ENCODE results near the gene SPAST. TPM values are rescaled to one million over a fixed set of nuclear protein-coding genes. Genes with fewer than 3 reads are reported as not detected.
"Not testable (repeated sequence)": the region's sequence is repeated elsewhere in the genome, so short reads cannot be mapped to it uniquely, and the experiment has no call there.

The SPAST gene
- total RNA-seq, 1 donor from 2014 or later = 12.0 TPM

- no peak for ATAC-seq
These were observed 65.7 kb downstream of the SPAST start for GRCh38 chr2:32129086-32129485.

DNA sequence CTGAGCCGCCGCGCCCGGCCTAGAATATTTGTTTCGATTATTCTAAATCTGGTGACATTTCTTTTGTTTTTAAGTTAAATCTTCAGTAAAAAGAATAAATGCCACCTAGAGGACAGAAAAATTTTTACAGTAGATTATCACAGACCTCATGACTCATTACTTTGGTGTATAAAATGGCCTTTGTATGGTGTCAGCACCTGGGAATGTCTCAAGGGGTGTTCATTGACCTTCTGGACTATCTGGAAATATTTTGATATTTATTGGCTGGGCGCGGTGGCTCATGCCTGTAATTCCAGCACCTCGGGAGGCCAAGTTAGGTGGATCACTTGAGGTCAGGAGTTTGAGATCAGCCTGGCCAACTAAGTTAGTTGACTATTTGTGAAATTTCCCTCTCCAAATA, 72.1 kb downstream of the SPAST start:
- ATAC-seq = peak; percentile 65

DNA sequence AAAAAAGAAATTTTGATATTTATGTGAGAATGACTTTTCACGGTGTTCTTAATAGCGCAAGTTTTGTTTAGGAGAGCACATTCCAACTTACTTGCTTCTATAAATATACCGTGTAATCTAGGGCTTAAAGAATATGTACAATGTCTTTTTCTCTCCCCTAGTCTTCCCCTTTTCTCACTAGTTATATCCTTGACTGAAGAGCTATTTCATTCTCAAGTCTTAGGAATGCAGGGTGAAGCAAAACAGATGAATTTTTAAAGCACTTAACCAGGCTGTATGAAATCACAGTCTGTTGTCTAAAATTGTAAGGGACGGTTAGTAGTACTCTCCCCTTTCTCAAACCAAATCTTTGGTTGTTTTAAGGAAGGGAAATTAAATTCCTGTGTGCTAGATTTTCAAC, 72.7 kb downstream of the SPAST start:
- no peak for ATAC-seq

- ATAC-seq = not testable (repeated sequence)
These were observed 88.2 kb downstream of the SPAST start for GRCh38 chr2:32151544-32151943.

- no peak for ATAC-seq
These were observed 96.3 kb downstream of the SPAST start for GRCh38 chr2:32159678-32160077.

DNA sequence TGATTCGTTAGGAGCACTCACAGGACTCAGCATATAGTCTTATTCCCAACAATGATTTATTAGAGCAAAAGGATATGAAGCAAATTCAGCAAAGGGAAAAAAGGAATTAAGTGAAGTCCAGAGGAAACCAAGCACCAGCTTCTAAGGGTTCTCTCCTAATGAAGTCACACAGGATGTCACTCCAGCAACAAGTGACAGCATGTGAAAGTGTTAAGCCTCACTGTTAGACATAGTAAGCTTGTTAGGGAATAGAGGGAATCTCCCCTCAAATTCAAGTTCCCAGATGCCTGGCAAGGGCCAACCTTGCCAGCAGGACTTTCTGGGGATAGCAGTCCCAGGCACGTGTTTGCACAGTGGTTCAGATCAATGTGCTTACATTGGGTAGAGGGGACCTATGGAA, 97.9 kb downstream of the SPAST start:
- no peak for ATAC-seq

DNA sequence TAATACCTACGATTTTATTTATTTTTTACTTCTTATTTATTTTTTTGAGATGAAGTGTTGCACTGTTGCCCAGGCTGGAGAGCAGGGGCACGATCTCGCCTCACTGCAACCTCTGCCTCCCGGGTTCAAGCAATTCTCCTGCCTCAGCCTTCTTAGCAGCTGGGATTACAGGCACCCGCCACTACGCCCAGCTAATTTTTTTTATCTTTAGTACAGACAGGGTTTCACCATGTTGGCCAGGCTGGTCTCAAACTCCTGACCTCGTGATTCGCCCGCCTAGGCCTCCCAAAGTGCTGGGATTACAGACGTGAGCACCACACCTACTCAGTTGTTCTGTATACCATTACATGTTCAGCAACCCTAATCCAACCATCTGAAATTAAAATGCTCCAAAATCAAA, 100.9 kb downstream of the SPAST start:
- not testable (repeated sequence) for ATAC-seq

- ATAC-seq = not testable (repeated sequence)
These were observed 101.6 kb downstream of the SPAST start for GRCh38 chr2:32165027-32165347.

- ATAC-seq = no peak
These were observed 102.8 kb downstream of the SPAST start for GRCh38 chr2:32166115-32166574.

- no peak for ATAC-seq
These were observed 105.2 kb downstream of the SPAST start for GRCh38 chr2:32168513-32168912.

GRCh38 chr2:32172870-32173269, 109.5 kb downstream of the SPAST start:
- ATAC-seq = no peak

GRCh38 chr2:32182667-32183066, 119.3 kb downstream of the SPAST start:
- ATAC-seq = no peak

DNA sequence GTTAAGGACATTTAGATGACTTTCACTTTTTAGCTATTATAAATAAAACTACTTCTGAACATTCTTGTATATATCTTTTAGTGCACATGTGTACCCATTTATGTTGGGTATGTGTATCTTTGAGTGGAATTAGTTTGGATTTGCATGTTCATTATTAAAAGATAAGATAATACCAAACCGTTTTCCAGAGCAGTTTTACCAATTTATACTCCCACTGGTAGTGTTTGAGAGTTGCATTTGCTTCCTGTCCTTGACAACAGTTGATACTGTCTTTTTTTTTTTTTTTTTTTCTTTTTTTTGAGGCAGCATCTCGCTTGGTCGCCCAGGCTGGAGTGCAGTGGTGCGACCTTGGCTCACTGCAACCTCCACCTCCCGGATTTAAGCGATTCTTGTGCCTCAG, 125.7 kb downstream of the SPAST start:
- no peak for ATAC-seq

DNA sequence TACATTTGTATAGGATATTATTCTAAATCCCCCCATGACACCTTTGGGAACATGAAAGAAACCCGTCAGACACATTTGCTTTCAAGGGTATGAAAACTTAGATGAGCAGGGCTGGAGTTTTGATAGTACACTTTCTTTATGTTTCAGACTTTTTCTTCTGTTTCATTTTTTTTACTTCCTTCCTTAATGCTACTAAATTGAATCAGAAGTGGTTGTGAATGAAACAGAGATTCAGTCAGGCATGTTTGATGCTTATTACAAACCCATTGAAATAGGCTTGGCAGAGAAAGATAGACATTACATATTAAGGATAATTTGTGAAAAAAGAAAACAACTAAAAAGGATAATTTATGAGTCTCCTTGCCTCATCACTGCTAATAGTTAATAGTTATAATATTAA, 129.1 kb downstream of the SPAST start:
- ATAC-seq = no peak

DNA sequence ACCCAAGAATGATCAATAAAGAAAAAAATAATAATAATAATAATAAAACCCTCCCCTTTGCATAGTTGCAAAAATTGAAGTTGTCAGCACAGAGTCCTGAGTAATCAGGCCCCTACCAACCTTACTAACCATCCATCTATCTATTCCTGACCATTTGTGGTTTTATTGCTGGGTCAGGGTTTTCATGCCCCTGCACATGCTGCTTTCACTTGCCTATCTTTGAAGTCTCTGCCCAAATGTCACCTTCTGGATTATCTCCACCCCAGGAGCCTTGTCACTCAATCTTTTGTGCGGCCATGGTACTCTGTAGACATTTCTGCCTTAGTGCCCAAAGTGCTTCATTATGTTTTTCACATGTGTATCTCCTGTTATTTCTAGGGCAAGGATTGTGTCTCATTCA, 137.5 kb downstream of the SPAST start:
- ATAC-seq = no peak

DNA sequence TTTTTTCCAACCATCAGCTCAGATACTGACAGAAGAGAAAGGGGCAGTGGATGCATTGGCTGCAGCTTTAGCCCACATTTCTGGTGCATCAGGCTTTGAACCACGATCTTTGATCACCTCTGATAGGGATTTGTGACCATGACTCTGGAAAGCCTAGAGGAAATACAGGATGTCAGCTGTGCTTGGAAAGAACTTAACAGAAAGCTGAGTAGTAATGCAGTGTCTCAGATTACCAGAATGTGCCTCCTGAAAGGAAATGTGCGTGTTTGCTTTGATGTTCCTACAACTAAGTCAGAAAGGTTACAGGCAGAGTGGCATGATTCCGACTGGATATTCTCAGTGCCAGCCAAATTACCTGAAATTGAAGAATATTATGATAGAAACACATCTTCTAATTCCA, 140.1 kb downstream of the SPAST start:
- not testable (repeated sequence) for ATAC-seq

Other genes starting within 250 kb of the SPAST start
- gene MEMO1, start 52.5 kb upstream of the SPAST start, total RNA-seq = 52.2 TPM
- gene DPY30, start 23.8 kb upstream of the SPAST start, total RNA-seq = 55.9 TPM
- gene SLC30A6, start 102.3 kb downstream of the SPAST start, total RNA-seq = 12.0 TPM
- 0.08 TPM for gene NLRC4, start 201.3 kb downstream of the SPAST start, total RNA-seq
- 22.3 TPM for gene YIPF4, start 214.3 kb downstream of the SPAST start, total RNA-seq